Activated T-cell treated with anti-CD3 and anti-CD28 coated beads for 24 hours (primary cell): ENCODE data around the gene EOMES.

Source experiments
- DNase-seq: peaks from one replicate; pipeline ENCODE4 v3.0.0-alpha.2; 2020; ENCODE audit warnings: low read depth

Gene EOMES

GRCh38 chr3:27680517-27681246, 41.4 kb downstream of the EOMES start:
- DNase-seq = no peak

GRCh38 chr3:27679691-27680090, 42.4 kb downstream of the EOMES start:
- no peak for DNase-seq

GRCh38 chr3:27678234-27678633, 43.9 kb downstream of the EOMES start:
- no peak for DNase-seq

- no peak for DNase-seq
These were observed 44.6 kb downstream of the EOMES start for GRCh38 chr3:27677565-27677964.

- no peak for DNase-seq
These were observed 46.8 kb downstream of the EOMES start for GRCh38 chr3:27675287-27675686.

- DNase-seq = no peak
These were observed 48.4 kb downstream of the EOMES start for GRCh38 chr3:27673701-27674100.

- no peak for DNase-seq
These were observed 51.0 kb downstream of the EOMES start for GRCh38 chr3:27671101-27671500.

- DNase-seq = no peak
These were observed 51.5 kb downstream of the EOMES start for GRCh38 chr3:27670619-27671018.

- no peak for DNase-seq
These were observed 52.5 kb downstream of the EOMES start for GRCh38 chr3:27669591-27669990.

- DNase-seq = no peak
These were observed 54.4 kb downstream of the EOMES start for GRCh38 chr3:27667751-27668150.

- DNase-seq = no peak
These were observed 55.4 kb downstream of the EOMES start for GRCh38 chr3:27666708-27667107.

GRCh38 chr3:27666272-27666671, 55.9 kb downstream of the EOMES start:
- DNase-seq = no peak
